WTC11 (cell line): ENCODE results near the gene DRAXIN. TPM values are rescaled to one million over a fixed set of nuclear protein-coding genes. Genes with fewer than 3 reads are reported as not detected.

Experiments
- ATAC-seq: fragments of 200-7000 bp; cut with Tn5 transposase; 2 replicates; pipeline ENCODE4 v1.10.0; 2021; ENCODE audit warnings: mild to moderate bottlenecking, moderate library complexity
- CTCF ChIA-PET: fragments of 300-600 bp; sonication (Branson Sonifier 250); formaldehyde crosslinking; loops from one replicate; lab custom pipeline; 2021; ENCODE audit warnings: antibody characterized with exemption; lab: Charles Lee
- POLR2A ChIA-PET: fragments of 350-600 bp; sonication (Branson Sonifier 250); formaldehyde crosslinking; loops from one replicate; lab custom pipeline; 2021; ENCODE audit warnings: antibody characterized with exemption; lab: Charles Lee
- DNase-seq: peaks from one replicate; pipeline ENCODE4 v3.0.0; 2021; ENCODE audit warnings: low spot score
- H3K27ac Mint-ChIP-seq: 2 replicates; pipeline ENCODE4 v1.8.0; 2021; ENCODE audit warnings: mixed read lengths
- H3K27me3 Mint-ChIP-seq: 2 replicates; pipeline ENCODE4 v1.8.0; 2021; ENCODE audit warnings: low read depth, mild to moderate bottlenecking, moderate library complexity, mixed read lengths
- H3K36me3 Mint-ChIP-seq: 2 replicates; pipeline ENCODE4 v1.8.0; 2021; ENCODE audit warnings: mixed read lengths
- H3K4me1 Mint-ChIP-seq: 2 replicates; pipeline ENCODE4 v1.8.0; 2022; ENCODE audit warnings: mixed read lengths
- H3K4me3 Mint-ChIP-seq: 2 replicates; pipeline ENCODE4 v1.8.0; 2021; ENCODE audit warnings: mild to moderate bottlenecking, moderate library complexity, mixed read lengths
- H3K9me3 Mint-ChIP-seq: 2 replicates; pipeline ENCODE4 v1.8.0; 2021; ENCODE audit warnings: mixed read lengths
- ATF1 ChIP-seq: sonication (generic); formaldehyde crosslinking; IDR thresholded peaks from 2 replicates; pipeline ENCODE4 v1.8.1; 2023; ENCODE audit warnings: mild to moderate bottlenecking, moderate library complexity, missing genetic modification reagents
- CBFB ChIP-seq: sonication (generic); formaldehyde crosslinking; IDR thresholded peaks from 2 replicates; pipeline ENCODE4 v1.8.1; 2022; ENCODE audit warnings: mild to moderate bottlenecking, low read depth, missing genetic modification reagents
- CREM ChIP-seq: sonication (generic); formaldehyde crosslinking; IDR thresholded peaks from 2 replicates; pipeline ENCODE4 v1.8.1; 2022; ENCODE audit warnings: mild to moderate bottlenecking, missing genetic modification reagents, moderate library complexity
- E2F5 ChIP-seq: sonication (generic); formaldehyde crosslinking; IDR thresholded peaks from 2 replicates; pipeline ENCODE4 v1.8.1; 2022; ENCODE audit warnings: mild to moderate bottlenecking, moderate library complexity, missing genetic modification reagents
- EMX1 ChIP-seq: fragments of 250-450 bp; sonication (Bioruptor Pico); IDR thresholded peaks from 2 replicates; pipeline ENCODE4 v1.8.0; 2021; ENCODE audit warnings: mild to moderate bottlenecking
- FOXP1 ChIP-seq: sonication (generic); formaldehyde crosslinking; IDR thresholded peaks from 2 replicates; pipeline ENCODE4 v1.8.0; 2022; ENCODE audit warnings: missing genetic modification reagents, mild to moderate bottlenecking, moderate library complexity, borderline replicate concordance
- FOXP4 ChIP-seq: sonication (generic); formaldehyde crosslinking; IDR thresholded peaks from 2 replicates; pipeline ENCODE4 v1.8.0; 2022; ENCODE audit warnings: mild to moderate bottlenecking, missing genetic modification reagents
- NFATC4 ChIP-seq: fragments of 250-450 bp; sonication (Bioruptor Pico); IDR thresholded peaks from 2 replicates; pipeline ENCODE4 v1.9.0; 2021; ENCODE audit warnings: mild to moderate bottlenecking
- OVOL2 ChIP-seq: fragments of 250-450 bp; sonication (Bioruptor Pico); IDR thresholded peaks from 2 replicates; pipeline ENCODE4 v1.9.0; 2021; ENCODE audit warnings: mild to moderate bottlenecking, borderline replicate concordance
- SMAD4 ChIP-seq: sonication (generic); formaldehyde crosslinking; IDR thresholded peaks from 2 replicates; pipeline ENCODE4 v1.8.0; 2022; ENCODE audit warnings: mild to moderate bottlenecking, missing genetic modification reagents
- SOX15 ChIP-seq: fragments of 250-450 bp; sonication (Bioruptor Pico); IDR thresholded peaks from 2 replicates; pipeline ENCODE4 v1.9.0; 2021; ENCODE audit warnings: mild to moderate bottlenecking
- TP53 ChIP-seq: sonication (generic); formaldehyde crosslinking; IDR thresholded peaks from 2 replicates; pipeline ENCODE4 v1.8.1; 2023; ENCODE audit warnings: mild to moderate bottlenecking, missing genetic modification reagents
- ZNF138 ChIP-seq: sonication (generic); formaldehyde crosslinking; conservative IDR thresholded peaks from 2 replicates; pipeline ENCODE4 v1.8.1; 2022; ENCODE audit warnings: mild to moderate bottlenecking, moderate library complexity, missing genetic modification reagents
- ZNF219 ChIP-seq: sonication (generic); formaldehyde crosslinking; IDR thresholded peaks from 2 replicates; pipeline ENCODE4 v1.8.0; 2023; ENCODE audit warnings: missing genetic modification reagents, mild to moderate bottlenecking, borderline replicate concordance
- ZNF263 ChIP-seq: sonication (generic); formaldehyde crosslinking; IDR thresholded peaks from 2 replicates; pipeline ENCODE4 v1.8.1; 2022; ENCODE audit warnings: low read depth, mild to moderate bottlenecking, moderate library complexity, missing genetic modification reagents
- ZNF396 ChIP-seq: fragments of 250-450 bp; sonication (Bioruptor Pico); IDR thresholded peaks from 2 replicates; pipeline ENCODE4 v1.8.0; 2021; ENCODE audit warnings: mild to moderate bottlenecking, moderate library complexity, borderline replicate concordance
- total RNA-seq: library from RNA; stranded (reverse); gene quantifications from 3 replicates; pipeline ENCODE4 v1.2.3, GENCODE V29; 2021
- TF ChIP-seq, protein P1 (sequence below): sonication (generic); formaldehyde crosslinking; IDR thresholded peaks from 2 replicates; pipeline ENCODE4 v1.8.1; 2022; ENCODE audit warnings: low read depth, missing genetic modification reagents, borderline replicate concordance
- TF ChIP-seq, protein P2 (sequence below): fragments of 250-450 bp; sonication (Bioruptor Pico); IDR thresholded peaks from 2 replicates; pipeline ENCODE4 v1.8.0; 2021; ENCODE audit warnings: mild to moderate bottlenecking
- TF ChIP-seq, protein P3 (sequence below): sonication (generic); formaldehyde crosslinking; IDR thresholded peaks from 2 replicates; pipeline ENCODE4 v1.8.0; 2022; ENCODE audit warnings: mild to moderate bottlenecking, missing genetic modification reagents
- TF ChIP-seq, protein P4 (sequence below): sonication (generic); formaldehyde crosslinking; conservative IDR thresholded peaks from 2 replicates; pipeline ENCODE4 v1.8.1; 2023; ENCODE audit warnings: mild to moderate bottlenecking, low read depth, missing genetic modification reagents, moderate library complexity
- TF ChIP-seq, protein P5 (sequence below): sonication (generic); formaldehyde crosslinking; IDR thresholded peaks from 2 replicates; pipeline ENCODE4 v1.8.0; 2023; ENCODE audit warnings: missing genetic modification reagents
- TF ChIP-seq, protein P6 (sequence below): sonication (generic); formaldehyde crosslinking; IDR thresholded peaks from 2 replicates; pipeline ENCODE4 v1.8.1; 2023; ENCODE audit warnings: mild to moderate bottlenecking, missing genetic modification reagents

DRAXIN gene
- total RNA-seq, 1 experiment from 2014 or later = 12.0 TPM

DNA sequence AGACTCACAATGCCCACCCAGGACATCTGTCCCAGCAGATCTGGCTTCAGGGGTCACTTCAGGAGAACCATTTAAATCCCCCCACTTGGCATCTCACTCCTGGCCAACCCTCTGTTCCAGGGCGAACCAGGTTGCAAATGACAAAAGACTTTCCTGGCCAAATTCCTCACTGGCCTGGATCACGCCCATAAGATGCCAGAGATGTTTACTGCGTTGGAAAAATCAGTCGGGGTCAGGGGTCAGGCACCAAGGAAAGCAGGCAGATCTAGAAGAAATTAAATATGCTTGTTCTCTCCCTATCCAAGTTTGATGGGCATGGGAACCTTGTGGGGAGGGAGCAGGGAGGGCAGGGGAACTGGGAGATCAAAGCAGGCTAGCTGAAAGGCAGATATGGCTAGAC lies 29.8 kb downstream of the DRAXIN start:
- Mint-ChIP-seq H3K36me3 (no peaks in the 10 kb centered on the region; the same call in 1 of the 2 replicates), H3K27me3 (no peaks in the 10 kb centered on the region), H3K27ac (no peak overlapping the region), H3K4me1 (peaks cover 27% of the 10 kb centered on the region), H3K4me3 (no peak overlapping the region), H3K9me3 (no peaks in the 10 kb centered on the region)
- DNase-seq = no peak
- CTCF ChIA-PET = interaction anchor here (1.4 to 2.9 kb wide), 3 partner anchors 13 to 72 kb away, joined by 7 to 55 read pairs (median 21); partner anchors contain the start of gene FBXO6
- POLR2A ChIA-PET = no interaction called here
- TF ChIP-seq ZNF263 (CRISPR knock-in tag) = no peak
- no peak for TF ChIP-seq FOXP1 (CRISPR knock-in tag)
- TF ChIP-seq TP53 (CRISPR knock-in tag) = no peak
- TF ChIP-seq, protein P1, sequence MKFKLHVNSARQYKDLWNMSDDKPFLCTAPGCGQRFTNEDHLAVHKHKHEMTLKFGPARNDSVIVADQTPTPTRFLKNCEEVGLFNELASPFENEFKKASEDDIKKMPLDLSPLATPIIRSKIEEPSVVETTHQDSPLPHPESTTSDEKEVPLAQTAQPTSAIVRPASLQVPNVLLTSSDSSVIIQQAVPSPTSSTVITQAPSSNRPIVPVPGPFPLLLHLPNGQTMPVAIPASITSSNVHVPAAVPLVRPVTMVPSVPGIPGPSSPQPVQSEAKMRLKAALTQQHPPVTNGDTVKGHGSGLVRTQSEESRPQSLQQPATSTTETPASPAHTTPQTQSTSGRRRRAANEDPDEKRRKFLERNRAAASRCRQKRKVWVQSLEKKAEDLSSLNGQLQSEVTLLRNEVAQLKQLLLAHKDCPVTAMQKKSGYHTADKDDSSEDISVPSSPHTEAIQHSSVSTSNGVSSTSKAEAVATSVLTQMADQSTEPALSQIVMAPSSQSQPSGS (CRISPR knock-in tag) = no peak
- TF ChIP-seq E2F5 (CRISPR knock-in tag) = no peak
- no peak for TF ChIP-seq SOX15 (CRISPR knock-in tag)
- no peak for TF ChIP-seq NFATC4 (CRISPR knock-in tag)
- TF ChIP-seq CREM = no peak
- no peak for ATAC-seq

DNA sequence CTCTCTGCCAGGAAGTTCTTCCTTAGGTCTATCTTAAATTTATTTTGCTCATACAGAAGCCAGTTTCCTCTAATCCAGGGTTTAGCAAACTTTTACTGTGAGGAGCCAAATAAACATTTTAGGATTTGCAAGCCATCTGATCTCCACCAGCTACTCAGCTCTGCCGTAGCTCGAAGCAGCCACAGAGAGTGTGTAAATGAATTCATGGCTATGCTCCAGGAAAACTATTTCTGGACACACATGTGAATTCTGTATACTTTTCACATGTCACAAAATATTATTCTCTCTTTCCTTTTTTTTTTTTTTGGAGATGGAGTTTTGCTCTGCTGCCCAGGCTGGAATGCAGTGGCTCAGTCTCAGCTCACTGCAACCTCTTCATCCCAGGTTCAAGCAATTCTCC lies 31.0 kb downstream of the DRAXIN start:
- ChIA-PET POLR2A (no interaction called here), CTCF (interaction anchor here (0.7 to 1.4 kb wide), 4 partner anchors 12 to 69 kb away, joined by 3 to 8 read pairs (median 5); partner anchors contain the start of gene FBXO6)
- Mint-ChIP-seq H3K27ac (no peak overlapping the region), H3K4me1 (peaks cover 28% of the 10 kb centered on the region), H3K36me3 (no peaks in the 10 kb centered on the region), H3K4me3 (no peak overlapping the region), H3K27me3 (no peaks in the 10 kb centered on the region), H3K9me3 (no peaks in the 10 kb centered on the region)
- ATAC-seq = no peak
- no peak for DNase-seq
- TF ChIP-seq, protein P1 (CRISPR knock-in tag) = no peak
- TF ChIP-seq ZNF138 (no peak), ATF1 (CRISPR knock-in tag) (no peak), ZNF396 (no peak), CBFB (no peak), OVOL2 (CRISPR knock-in tag) (no peak), ZNF219 (CRISPR knock-in tag) (no peak), ZNF263 (CRISPR knock-in tag) (no peak), EMX1 (CRISPR knock-in tag) (no peak), FOXP4 (no peak), SMAD4 (CRISPR knock-in tag) (no peak)
- TF ChIP-seq, protein P2, sequence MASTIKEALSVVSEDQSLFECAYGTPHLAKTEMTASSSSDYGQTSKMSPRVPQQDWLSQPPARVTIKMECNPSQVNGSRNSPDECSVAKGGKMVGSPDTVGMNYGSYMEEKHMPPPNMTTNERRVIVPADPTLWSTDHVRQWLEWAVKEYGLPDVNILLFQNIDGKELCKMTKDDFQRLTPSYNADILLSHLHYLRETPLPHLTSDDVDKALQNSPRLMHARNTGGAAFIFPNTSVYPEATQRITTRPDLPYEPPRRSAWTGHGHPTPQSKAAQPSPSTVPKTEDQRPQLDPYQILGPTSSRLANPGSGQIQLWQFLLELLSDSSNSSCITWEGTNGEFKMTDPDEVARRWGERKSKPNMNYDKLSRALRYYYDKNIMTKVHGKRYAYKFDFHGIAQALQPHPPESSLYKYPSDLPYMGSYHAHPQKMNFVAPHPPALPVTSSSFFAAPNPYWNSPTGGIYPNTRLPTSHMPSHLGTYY = no peak
- TF ChIP-seq, protein P3, sequence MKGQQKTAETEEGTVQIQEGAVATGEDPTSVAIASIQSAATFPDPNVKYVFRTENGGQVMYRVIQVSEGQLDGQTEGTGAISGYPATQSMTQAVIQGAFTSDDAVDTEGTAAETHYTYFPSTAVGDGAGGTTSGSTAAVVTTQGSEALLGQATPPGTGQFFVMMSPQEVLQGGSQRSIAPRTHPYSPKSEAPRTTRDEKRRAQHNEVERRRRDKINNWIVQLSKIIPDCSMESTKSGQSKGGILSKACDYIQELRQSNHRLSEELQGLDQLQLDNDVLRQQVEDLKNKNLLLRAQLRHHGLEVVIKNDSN (CRISPR knock-in tag) = no peak
- TF ChIP-seq, protein P4, sequence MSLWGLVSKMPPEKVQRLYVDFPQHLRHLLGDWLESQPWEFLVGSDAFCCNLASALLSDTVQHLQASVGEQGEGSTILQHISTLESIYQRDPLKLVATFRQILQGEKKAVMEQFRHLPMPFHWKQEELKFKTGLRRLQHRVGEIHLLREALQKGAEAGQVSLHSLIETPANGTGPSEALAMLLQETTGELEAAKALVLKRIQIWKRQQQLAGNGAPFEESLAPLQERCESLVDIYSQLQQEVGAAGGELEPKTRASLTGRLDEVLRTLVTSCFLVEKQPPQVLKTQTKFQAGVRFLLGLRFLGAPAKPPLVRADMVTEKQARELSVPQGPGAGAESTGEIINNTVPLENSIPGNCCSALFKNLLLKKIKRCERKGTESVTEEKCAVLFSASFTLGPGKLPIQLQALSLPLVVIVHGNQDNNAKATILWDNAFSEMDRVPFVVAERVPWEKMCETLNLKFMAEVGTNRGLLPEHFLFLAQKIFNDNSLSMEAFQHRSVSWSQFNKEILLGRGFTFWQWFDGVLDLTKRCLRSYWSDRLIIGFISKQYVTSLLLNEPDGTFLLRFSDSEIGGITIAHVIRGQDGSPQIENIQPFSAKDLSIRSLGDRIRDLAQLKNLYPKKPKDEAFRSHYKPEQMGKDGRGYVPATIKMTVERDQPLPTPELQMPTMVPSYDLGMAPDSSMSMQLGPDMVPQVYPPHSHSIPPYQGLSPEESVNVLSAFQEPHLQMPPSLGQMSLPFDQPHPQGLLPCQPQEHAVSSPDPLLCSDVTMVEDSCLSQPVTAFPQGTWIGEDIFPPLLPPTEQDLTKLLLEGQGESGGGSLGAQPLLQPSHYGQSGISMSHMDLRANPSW (CRISPR knock-in tag) = no peak
- TF ChIP-seq, protein P5, sequence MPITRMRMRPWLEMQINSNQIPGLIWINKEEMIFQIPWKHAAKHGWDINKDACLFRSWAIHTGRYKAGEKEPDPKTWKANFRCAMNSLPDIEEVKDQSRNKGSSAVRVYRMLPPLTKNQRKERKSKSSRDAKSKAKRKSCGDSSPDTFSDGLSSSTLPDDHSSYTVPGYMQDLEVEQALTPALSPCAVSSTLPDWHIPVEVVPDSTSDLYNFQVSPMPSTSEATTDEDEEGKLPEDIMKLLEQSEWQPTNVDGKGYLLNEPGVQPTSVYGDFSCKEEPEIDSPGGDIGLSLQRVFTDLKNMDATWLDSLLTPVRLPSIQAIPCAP (CRISPR knock-in tag) = no peak
- TF ChIP-seq, protein P6, sequence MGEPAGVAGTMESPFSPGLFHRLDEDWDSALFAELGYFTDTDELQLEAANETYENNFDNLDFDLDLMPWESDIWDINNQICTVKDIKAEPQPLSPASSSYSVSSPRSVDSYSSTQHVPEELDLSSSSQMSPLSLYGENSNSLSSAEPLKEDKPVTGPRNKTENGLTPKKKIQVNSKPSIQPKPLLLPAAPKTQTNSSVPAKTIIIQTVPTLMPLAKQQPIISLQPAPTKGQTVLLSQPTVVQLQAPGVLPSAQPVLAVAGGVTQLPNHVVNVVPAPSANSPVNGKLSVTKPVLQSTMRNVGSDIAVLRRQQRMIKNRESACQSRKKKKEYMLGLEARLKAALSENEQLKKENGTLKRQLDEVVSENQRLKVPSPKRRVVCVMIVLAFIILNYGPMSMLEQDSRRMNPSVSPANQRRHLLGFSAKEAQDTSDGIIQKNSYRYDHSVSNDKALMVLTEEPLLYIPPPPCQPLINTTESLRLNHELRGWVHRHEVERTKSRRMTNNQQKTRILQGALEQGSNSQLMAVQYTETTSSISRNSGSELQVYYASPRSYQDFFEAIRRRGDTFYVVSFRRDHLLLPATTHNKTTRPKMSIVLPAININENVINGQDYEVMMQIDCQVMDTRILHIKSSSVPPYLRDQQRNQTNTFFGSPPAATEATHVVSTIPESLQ = no peak
